HG02678 (cell line): ENCODE data around the gene PHYKPL.

ENCODE experiments used
- ATAC-seq: cut with Tn5 transposase; IDR thresholded peaks from one replicate; pipeline ENCODE4 v1.9.1; 2021; ENCODE audit warnings: mild to moderate bottlenecking, moderate library complexity; ENCODE audit not compliant: unreplicated experiment

Gene PHYKPL

DNA sequence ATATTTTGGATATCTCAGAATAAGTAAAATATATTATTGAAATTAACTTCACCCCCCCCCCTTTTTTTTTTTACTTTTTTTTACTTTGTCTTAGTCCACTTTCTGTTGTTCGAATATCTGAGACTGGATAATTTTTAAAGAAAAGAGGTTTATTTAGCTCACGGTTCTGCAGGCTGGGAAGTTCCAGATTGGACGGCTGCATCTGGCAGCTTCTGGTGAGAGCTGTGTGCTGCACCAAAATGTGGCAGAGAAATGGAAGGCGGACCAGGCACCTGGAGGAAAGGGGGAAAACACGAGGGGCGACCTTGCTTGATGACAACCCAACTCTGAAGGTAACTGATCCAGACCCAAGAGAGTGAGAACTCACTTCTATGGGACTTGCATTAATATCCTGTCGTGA, 39.8 kb downstream of the PHYKPL start:
- no peak for ATAC-seq

GRCh38 chr5:178192244-178192643, 40.4 kb downstream of the PHYKPL start:
- ATAC-seq, result no peak

GRCh38 chr5:178191661-178192060, 40.9 kb downstream of the PHYKPL start:
- no peak for ATAC-seq

DNA sequence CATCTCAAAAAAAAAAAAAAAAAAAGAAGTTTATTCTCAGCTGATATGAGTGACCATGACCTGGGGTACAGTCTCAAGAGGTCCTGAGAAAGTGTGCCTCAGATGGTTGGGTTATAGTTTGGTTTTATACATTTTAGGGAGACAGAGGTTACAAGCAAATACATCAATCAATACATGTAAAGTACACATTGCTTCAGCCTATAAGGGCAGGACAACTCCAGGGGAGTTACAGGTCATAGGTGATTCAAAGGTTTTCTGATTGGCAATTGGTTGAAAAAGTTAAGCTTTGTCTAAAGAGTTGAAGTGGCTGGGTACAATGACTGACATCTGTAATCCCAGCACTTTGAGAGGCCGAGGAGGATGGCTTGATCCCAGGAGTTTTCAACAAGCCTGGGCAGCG, 43.2 kb downstream of the PHYKPL start:
- ATAC-seq, result no peak

DNA sequence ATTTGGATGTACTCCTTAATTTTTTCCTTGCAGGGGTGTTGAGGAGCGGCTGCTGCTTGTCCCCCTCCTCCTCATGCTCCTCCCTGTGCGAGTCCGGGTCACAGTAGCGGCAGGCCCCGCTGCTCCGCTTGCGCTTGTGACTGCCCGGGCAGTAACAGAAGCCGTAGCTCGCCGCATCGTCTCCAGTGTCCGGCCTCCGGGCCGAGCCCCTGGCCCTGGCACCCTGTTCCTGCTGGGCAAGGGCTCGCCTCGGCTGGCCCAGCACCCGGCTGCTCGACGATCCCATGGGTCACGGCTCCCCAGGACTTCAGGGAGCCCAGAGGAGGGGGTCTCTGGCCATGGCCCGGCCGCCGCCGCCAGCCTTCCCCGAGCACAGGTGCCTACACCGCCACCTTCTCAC, 45.6 kb downstream of the PHYKPL start, which contains the start of gene GMCL2:
GMCL2 (minus strand) TSS at position 358 of the 400 bp plus-strand sequence; CDS start at position 286, 72 bp downstream.
- ATAC-seq, result no peak

GRCh38 chr5:178186427-178186826, 46.2 kb downstream of the PHYKPL start:
- ATAC-seq, result no peak

DNA sequence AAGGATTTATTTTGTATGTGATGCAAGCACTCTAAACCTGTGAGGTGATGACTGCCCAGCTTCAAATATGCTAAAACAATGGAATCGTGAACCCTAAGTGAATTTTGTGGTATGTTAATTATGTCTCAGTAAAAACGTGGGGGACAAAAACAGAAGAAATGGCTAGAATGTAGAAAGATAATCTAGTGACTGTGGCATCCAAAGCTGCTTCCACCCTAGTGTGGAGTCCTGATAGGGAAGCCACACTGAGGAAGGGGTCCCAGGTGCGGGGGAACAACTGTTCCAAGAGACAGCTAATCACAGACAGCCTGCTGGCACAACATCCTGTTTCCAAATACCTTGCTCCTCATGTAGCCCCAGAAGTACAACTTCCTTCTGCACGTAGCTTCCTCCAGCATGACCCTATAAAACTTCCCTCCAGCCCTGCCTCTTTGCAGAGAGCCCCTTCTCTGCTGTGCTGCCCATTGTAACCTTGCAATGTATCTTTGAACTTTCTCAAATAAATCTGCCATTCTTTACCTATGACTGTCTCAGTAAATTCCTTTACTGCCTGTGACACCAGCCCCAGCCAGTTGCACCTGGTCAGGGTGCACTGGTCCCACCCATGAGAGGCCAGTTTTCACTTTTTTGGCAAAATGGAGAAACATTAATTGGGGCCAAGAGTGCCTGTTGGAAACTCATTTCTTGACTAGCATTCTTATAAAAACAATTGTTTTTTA, 50.3 kb downstream of the PHYKPL start:
- no peak for ATAC-seq

GRCh38 chr5:178180141-178180863, 52.3 kb downstream of the PHYKPL start:
- ATAC-seq, result no peak

- no peak for ATAC-seq
Measured at GRCh38 chr5:178177569-178177968, 55.0 kb downstream of the PHYKPL start.

GRCh38 chr5:178176791-178177190, 55.8 kb downstream of the PHYKPL start:
- ATAC-seq, result no peak

DNA sequence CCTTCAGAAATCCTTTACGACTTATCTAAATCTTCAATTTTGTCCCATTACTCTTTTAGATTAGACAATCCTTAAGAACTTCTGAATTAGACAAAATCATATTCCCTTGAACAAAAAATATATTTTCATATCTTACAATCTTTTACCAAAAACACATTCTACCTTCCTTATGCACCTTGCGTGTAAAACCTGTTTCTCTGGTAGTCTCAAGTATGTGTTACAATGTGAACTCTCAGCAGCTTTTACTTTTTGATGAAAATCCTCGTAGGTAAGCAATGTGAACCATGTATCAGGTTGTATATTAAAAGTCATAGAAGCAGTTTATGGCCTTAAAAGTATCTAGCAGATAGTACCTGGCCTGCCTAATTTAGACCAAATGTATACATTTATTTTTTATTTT, 58.1 kb downstream of the PHYKPL start:
- no peak for ATAC-seq

DNA sequence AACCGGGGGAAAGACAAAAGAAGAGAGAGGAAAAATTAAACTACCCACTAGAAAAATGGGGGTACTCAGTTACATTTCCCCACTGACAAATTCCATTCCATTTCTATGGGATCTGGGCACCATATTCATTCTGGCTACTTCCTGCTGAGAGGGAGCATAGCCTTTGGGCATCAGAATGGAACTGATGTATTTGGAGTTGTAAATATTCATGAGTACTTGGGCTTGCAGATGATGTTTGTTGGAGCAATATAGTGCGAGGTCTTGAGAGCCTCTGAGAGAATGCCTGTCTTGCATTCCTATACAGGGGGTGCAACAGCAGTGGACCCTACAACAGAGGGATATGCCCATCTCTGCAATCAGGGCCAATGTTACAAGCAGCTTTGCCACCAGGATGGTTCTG, 62.1 kb downstream of the PHYKPL start:
- ATAC-seq, result no peak

- ATAC-seq, result no peak
Measured at GRCh38 chr5:178165581-178165980, 67.0 kb downstream of the PHYKPL start.

- peak; percentile 92 for ATAC-seq
Measured at GRCh38 chr5:178163772-178164735, 68.5 kb downstream of the PHYKPL start.

- no peak for ATAC-seq
Measured at GRCh38 chr5:178162481-178162880, 70.1 kb downstream of the PHYKPL start.

DNA sequence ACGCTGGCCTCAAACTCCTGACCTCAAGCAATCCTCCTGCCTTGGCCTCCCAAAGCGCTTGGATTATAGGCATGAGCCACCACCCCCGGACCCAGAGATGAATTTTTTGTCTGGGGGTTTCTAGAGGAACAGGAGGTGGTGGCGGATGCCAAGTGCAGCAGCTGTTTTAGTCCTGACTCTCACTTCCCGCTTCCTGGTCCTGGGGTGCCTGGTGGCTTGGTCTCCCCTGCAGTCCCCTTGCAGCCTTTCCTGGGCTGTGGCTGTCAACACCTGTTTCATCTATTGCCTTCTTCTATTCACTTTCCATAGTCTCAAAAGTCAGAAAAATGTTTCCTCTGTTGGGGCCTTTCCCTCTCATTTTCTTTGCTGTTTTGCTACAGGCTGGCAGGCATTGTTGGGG, 72.4 kb downstream of the PHYKPL start:
- no peak for ATAC-seq
